GM12864 (cell line): ENCODE data around the gene ADGRL1.

Source experiments
- DNase-seq: peaks from one replicate; pipeline ENCODE4 v3.0.0-alpha.2; 2011; ENCODE audit warnings: low read depth
- H3K4me3 ChIP-seq: 2 replicates; pipeline ENCODE4 v1.5.1; 2011; ENCODE audit warnings: mild to moderate bottlenecking, low read depth, low read length, control low read depth
- CTCF ChIP-seq: IDR thresholded peaks from 2 replicates; pipeline ENCODE4 v1.5.1; 2011; ENCODE audit warnings: low read depth, mild to moderate bottlenecking, moderate library complexity, low read length, control low read depth, inconsistent platforms; ENCODE audit errors: missing control alignments

The ADGRL1 gene

GRCh38 chr19:14118165-14119051 is 87.6 kb downstream of the ADGRL1 start:
- no peak for TF ChIP-seq CTCF
- no peak for DNase-seq
- peak overlapping the region; percentile 64 for H3K4me3 ChIP-seq

- TF ChIP-seq CTCF, result no peak
Observed at GRCh38 chr19:14117668-14118164, 88.3 kb downstream of the ADGRL1 start, which contains the start of gene PRKACA. TSS of gene PRKACA (minus strand) at chr19:14117762. CDS start at chr19:14117547, 215 bp downstream.

GRCh38 chr19:14116918-14117578 is 88.9 kb downstream of the ADGRL1 start:
- peak; percentile 1 for TF ChIP-seq CTCF
- no peak for DNase-seq

More at GRCh38 chr19:14117668-14118164, 88.3 kb downstream of the ADGRL1 start, which contains the start of gene PRKACA:
- peak within 1 kb of the TSS; percentile 84 for H3K4me3 ChIP-seq
- peak; percentile 92 for DNase-seq

GRCh38 chr19:14116525-14116917 is 89.4 kb downstream of the ADGRL1 start:
- TF ChIP-seq CTCF, result no peak
- no peak for DNase-seq

More at GRCh38 chr19:14116918-14117578, 88.9 kb downstream of the ADGRL1 start:
- H3K4me3 ChIP-seq, result peak overlapping the region; percentile 84

GRCh38 chr19:14115756-14116155 is 90.2 kb downstream of the ADGRL1 start:
- H3K4me3 ChIP-seq, result no peak overlapping the region
- no peak for TF ChIP-seq CTCF
- no peak for DNase-seq

More at GRCh38 chr19:14116525-14116917, 89.4 kb downstream of the ADGRL1 start:
- H3K4me3 ChIP-seq, result peak overlapping the region; percentile 84

GRCh38 chr19:14114854-14115253 is 91.1 kb downstream of the ADGRL1 start:
- no peak for DNase-seq
- peak; percentile 61 for TF ChIP-seq CTCF
- no peak overlapping the region for H3K4me3 ChIP-seq
